HG03045 (cell line): ENCODE results near the gene IRF2.

Experiments used
- ATAC-seq: cut with Tn5 transposase; IDR thresholded peaks from one replicate; pipeline ENCODE4 v1.9.1; 2021; ENCODE audit warnings: mild to moderate bottlenecking, moderate library complexity; ENCODE audit not compliant: unreplicated experiment

The IRF2 gene

GRCh38 chr4:184451726-184452125 lies 22.6 kb downstream of the IRF2 start:
- no peak for ATAC-seq

- no peak for ATAC-seq
These were observed 23.4 kb downstream of the IRF2 start for GRCh38 chr4:184450743-184451535.

GRCh38 chr4:184450045-184450444 lies 24.3 kb downstream of the IRF2 start:
- no peak for ATAC-seq

- no peak for ATAC-seq
These were observed 25.5 kb downstream of the IRF2 start for GRCh38 chr4:184448821-184449220.

- ATAC-seq, result no peak
These were observed 26.2 kb downstream of the IRF2 start for GRCh38 chr4:184448141-184448540.

GRCh38 chr4:184447664-184448063 lies 26.7 kb downstream of the IRF2 start:
- no peak for ATAC-seq

GRCh38 chr4:184446132-184446658 lies 28.2 kb downstream of the IRF2 start:
- ATAC-seq, result no peak

- ATAC-seq, result no peak
These were observed 29.4 kb downstream of the IRF2 start for GRCh38 chr4:184444953-184445309.

GRCh38 chr4:184444215-184444952 lies 30.0 kb downstream of the IRF2 start:
- no peak for ATAC-seq

- ATAC-seq, result no peak
These were observed 31.0 kb downstream of the IRF2 start for GRCh38 chr4:184443318-184443717.

GRCh38 chr4:184442314-184442635 lies 32.1 kb downstream of the IRF2 start:
- ATAC-seq, result no peak

GRCh38 chr4:184441461-184442313 lies 32.7 kb downstream of the IRF2 start:
- no peak for ATAC-seq

- no peak for ATAC-seq
These were observed 33.6 kb downstream of the IRF2 start for GRCh38 chr4:184440595-184441358.

- ATAC-seq, result no peak
These were observed 34.3 kb downstream of the IRF2 start for GRCh38 chr4:184439856-184440594.

GRCh38 chr4:184439386-184439785 lies 35.0 kb downstream of the IRF2 start:
- ATAC-seq, result no peak

GRCh38 chr4:184438375-184438774 lies 36.0 kb downstream of the IRF2 start:
- no peak for ATAC-seq

- ATAC-seq, result no peak
These were observed 36.6 kb downstream of the IRF2 start for GRCh38 chr4:184437565-184438265.

- no peak for ATAC-seq
These were observed 39.8 kb downstream of the IRF2 start for GRCh38 chr4:184434501-184435066.

- ATAC-seq, result no peak
These were observed 40.3 kb downstream of the IRF2 start for GRCh38 chr4:184434021-184434420.
